HL-60/S4 treated with retinoic acid at 250 ng/mL for 4 days and 3 days (cell line): Measurements from ENCODE around the gene ST3GAL3.

Experiments
- in situ Hi-C: fragments of 300-500 bp; cut with MboI; formaldehyde crosslinking; loops from 2 replicates; pipeline ENCODE4 v1.7.0; 2022; ENCODE audit warnings: low sequenced_read_pairs

Gene ST3GAL3

DNA sequence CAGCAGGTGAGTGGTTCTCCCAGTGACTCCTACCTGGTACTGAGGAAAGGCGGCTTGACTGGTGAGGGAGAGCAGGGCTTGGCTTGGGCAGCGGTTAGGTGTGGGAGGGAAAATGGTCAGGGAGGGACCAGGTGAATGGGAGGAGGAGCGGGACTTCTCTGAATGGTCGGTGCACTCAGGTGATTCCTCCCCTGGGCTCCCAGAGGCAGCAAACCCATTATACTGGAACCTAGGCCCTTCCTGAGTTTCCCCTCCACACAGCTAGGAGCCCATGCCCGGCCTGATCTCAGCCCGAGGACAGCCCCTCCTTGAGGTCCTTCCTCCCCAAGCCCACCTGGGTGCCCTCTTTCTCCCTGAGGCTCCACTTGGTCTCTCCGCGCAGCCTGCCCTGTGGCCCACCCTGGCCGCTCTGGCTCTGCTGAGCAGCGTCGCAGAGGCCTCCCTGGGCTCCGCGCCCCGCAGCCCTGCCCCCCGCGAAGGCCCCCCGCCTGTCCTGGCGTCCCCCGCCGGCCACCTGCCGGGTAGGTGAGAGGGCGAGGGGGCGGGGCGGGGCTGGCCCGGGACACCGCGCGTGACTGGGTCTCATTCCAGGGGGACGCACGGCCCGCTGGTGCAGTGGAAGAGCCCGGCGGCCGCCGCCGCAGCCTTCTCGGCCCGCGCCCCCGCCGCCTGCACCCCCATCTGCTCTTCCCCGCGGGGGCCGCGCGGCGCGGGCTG lies 228.5 kb downstream of the ST3GAL3 start:
- in situ Hi-C loops: no loop called here

GRCh38 chr1:43936431-43937151 lies 229.3 kb downstream of the ST3GAL3 start:
- in situ Hi-C loops: no loop called here

- in situ Hi-C loops: no loop called here
Measured at GRCh38 chr1:43937179-43937865, 230.0 kb downstream of the ST3GAL3 start.

DNA sequence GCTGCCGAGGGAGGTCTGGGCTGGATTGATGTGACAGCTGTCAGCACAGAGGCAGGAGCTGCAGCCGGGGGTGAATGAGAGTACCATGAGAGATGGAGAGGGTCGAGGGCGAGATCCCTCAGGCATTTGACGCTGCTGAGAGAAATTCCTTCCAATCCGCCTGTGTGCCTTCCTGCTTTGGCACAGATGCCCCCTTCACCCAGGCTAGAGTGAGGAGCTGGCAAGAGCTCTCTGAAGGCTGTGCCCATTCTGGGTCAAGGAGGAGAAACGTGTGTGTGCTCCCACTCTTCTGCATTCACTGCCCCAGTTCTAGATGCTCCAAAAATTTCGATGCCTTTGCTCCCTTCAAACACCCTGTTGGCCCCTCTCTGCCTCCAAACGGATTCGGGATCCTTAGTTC lies 231.0 kb downstream of the ST3GAL3 start:
- in situ Hi-C loops: no loop called here

DNA sequence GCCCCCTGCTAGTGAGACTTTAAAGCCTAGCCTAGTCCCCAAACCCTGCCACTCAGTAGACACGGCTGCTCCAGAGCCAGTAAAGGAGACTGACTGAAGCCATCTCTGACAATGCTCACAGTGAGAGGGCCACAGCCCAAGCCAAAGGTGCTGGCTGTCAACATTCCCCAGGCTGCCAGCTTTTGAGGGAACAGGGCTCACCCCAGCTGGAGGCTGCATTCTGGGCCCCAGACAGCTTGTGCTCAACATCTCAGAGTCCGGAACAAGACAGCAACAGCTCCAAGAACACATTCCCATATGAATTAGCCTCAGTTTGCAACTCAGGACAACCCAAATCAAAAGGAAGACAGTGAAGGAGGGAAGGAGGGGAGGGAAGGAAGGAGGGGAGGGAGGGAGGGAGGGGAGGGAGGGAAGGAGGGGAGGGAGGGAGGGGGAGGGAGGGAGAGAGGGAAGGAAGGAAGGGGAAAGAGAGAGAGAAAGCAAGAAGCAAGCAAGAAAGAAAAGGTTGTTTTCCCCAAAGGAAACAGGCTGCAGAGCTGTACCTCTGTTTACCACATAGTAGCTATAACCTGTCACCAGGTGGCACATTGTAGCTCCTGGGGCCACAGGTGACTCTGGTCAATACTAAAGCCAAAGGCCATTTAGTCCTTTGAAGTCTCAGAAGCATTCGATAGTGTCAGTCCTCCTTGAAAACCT lies 231.7 kb downstream of the ST3GAL3 start:
- in situ Hi-C loops: no loop called here

DNA sequence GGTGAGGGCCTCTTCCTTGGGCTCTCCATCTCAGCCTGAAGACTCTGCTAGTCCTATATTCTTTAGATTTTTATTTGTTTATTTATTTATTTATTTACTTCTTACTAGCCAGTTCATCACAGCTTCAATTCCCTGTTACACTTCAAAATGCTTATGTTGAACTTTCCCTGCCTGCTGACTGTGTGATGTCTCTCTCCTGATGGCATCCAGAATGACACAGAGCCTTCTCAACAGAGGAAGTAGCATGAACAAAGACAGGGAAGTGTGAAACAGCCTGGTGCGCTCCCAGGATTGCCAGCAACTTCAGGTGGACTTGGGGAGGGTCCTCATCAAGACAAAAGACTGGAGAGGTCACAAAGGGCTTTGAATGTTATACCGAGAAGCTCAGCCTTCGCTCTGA lies 235.1 kb downstream of the ST3GAL3 start:
- in situ Hi-C loops: no loop called here

GRCh38 chr1:43944860-43945259 lies 237.5 kb downstream of the ST3GAL3 start:
- in situ Hi-C loops: no loop called here

DNA sequence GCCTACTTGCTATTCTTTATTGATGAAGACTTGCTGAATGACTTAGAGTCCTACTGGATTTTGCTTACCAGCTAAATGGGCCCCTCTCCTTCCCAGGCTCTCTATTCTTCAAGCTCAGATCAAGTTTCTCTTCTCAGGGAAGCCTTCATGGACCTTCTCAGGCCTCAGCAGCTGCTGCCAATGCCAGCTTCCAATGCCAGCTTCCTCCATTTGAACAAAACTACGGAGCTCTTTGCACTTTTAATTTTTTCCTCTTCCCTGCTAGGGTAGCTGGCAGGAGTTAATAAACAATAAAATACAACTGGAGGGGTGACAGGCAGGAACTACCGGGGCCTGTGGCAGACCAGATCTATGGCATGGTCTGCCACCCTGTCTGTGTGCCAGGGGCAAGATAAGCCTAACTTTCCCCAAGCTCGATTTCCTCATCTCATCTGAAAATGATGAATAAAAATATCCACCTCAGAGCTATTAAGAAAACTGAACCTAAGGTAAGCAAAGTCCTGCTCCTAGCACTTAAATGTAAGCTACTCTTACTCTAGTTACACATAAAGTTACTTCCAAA lies 238.4 kb downstream of the ST3GAL3 start:
- in situ Hi-C loops: no loop called here

DNA sequence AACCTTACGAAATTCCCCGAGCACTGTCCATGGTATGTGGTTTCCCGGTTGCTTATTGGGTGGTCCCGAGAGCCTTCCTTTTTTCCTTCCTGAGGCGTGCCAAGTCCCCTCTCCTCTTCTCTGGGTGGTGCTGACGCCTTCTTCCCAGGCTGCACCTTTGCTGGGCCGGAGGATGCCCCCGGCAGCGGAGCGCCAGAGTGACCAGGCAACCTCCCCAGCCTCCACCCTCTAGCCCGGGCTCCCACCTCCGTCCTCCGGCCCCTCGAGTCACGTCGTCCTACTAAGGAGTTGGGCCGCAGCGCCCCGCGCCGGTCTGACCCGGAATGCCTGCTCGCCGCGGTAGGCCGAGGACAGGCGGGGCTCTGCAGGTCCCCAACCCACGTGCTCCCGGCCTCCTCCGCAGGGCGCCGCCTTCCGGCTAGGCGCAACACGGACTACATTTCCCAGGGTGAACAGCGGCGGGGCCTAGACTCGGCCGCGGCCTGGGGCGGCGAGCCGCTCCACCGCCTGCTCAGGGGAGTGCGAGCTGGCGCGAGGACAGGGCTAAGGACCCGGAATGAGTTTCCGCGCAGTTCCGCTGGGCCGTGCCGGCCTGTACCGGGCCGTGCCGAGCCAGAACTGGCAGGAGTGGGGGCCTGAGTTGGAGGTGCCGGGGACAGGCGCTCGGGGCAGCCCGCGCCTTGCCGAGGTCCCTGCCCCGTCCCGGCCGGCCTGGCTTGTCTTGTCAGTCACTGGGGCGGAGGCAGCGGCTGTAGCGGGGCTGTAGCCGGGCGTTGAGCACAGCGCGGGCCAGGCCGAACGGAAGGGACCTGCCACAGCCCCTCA lies 239.1 kb downstream of the ST3GAL3 start, which contains the start of gene IPO13:
Gene IPO13, plus strand, starts transcription at position 715 of the 825 bp plus-strand sequence. CDS start 651 bp downstream, outside the sequence.
- in situ Hi-C loops: no loop called here

- in situ Hi-C loops: no loop called here
Measured at GRCh38 chr1:43947061-43947873, 239.9 kb downstream of the ST3GAL3 start.

GRCh38 chr1:43947874-43948437 lies 240.6 kb downstream of the ST3GAL3 start:
- in situ Hi-C loops: no loop called here

DNA sequence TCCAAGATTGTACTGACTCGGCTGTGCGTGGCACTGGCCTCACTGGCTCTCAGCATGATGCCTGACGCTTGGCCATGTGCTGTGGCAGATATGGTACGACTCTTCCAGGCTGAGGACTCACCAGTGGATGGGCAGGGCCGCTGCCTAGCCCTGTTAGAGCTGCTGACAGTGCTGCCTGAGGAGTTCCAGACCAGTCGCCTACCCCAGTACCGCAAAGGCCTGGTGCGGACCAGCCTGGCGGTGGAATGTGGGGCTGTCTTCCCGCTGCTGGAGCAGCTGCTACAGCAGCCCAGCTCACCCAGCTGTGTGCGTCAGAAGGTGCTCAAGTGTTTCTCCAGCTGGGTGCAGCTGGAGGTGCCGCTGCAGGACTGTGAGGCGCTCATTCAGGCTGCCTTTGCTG lies 242.3 kb downstream of the ST3GAL3 start:
- in situ Hi-C loops: no loop called here

GRCh38 chr1:43951021-43951985 lies 244.0 kb downstream of the ST3GAL3 start:
- in situ Hi-C loops: no loop called here

DNA sequence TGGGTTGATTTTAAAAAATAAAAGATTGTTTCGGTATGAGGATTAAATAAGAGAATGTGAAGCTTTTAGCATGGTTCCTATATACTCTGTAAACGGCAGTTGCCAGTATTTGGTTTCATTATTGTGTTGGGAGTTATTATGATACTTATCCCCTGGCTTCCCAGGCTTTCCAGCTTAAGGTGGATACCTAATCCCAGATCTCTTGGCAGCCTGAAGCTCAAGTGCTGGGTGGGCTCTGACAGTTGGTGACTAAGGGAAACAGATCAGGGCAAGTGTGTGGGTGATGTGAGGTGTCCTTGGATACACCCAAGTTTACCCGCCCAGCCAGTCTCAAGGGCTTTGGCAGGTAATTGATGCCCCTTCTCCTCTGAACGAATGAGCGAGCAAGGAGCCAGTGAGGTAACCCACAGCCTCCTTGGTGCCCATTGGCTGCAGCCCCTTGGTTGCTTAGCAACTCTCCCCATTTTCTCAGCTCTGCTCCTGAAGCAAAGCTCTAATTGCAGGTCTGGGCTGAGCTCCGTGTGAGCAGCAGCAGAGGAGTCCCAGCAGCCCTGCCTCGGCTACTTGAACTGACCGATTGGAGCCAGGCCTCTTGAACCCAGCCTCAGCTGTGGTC lies 245.5 kb downstream of the ST3GAL3 start:
- in situ Hi-C loops: no loop called here

- in situ Hi-C loops: no loop called here
Measured at GRCh38 chr1:43953361-43953760, 246.0 kb downstream of the ST3GAL3 start.

DNA sequence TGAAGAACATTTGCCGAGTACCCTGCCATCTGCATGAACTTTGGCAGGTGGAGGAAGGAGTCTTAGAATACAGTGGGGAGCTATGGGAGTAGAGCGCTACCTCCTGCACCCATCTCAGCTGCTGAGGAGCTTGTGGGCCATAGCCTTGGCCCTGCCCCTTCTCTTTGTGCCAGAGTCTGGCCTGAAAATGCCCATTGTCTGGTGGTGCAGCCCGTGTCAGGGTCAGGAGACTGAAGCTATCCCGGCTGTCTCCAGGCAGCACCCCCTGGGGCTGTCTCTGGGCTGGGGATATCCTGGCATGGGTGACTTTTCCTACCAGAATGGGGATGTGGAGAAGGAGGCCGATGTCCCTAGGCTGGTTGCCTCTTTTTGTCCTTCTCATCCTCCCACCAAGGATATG lies 246.7 kb downstream of the ST3GAL3 start:
- in situ Hi-C loops: no loop called here

GRCh38 chr1:43956234-43956633 lies 248.9 kb downstream of the ST3GAL3 start:
- in situ Hi-C loops: no loop called here
